ENCODE measurements around the gene KCNK3.

DNA sequence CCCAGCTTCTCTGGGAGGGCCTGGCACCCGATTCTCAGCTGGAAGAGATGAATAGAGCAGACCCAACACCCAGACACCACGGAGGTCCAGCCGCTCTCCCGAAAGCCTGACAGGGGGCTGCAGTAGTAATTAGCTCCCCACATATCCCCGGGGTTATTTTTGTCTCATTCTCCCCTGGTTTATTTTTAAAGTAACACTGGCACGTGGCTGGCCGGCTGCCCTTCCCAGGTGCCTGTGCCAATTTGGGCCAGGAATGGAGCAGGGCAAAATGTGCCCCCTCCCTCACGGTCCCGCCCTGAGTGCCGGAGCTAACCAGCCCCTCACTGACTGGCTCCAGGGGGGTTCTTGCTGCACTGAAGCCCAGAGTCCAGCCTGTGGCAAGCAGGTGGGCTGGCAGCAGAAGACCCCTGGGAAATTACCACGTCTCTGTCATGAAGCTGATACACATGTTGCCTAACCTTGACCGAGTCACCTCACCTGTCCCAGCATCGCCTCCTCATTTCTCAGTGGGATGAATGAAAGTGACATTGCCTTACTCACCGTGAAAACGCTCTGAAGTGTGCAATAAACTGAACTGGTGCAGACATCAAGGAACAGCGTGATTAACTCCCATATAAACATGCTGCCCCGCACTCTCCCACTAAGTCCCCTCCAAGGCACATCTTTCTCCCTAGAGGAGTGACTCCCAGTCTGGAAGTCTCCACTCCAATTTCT lies 18.4 kb downstream of the KCNK3 start:
- TF ChIP-seq, protein P1, sequence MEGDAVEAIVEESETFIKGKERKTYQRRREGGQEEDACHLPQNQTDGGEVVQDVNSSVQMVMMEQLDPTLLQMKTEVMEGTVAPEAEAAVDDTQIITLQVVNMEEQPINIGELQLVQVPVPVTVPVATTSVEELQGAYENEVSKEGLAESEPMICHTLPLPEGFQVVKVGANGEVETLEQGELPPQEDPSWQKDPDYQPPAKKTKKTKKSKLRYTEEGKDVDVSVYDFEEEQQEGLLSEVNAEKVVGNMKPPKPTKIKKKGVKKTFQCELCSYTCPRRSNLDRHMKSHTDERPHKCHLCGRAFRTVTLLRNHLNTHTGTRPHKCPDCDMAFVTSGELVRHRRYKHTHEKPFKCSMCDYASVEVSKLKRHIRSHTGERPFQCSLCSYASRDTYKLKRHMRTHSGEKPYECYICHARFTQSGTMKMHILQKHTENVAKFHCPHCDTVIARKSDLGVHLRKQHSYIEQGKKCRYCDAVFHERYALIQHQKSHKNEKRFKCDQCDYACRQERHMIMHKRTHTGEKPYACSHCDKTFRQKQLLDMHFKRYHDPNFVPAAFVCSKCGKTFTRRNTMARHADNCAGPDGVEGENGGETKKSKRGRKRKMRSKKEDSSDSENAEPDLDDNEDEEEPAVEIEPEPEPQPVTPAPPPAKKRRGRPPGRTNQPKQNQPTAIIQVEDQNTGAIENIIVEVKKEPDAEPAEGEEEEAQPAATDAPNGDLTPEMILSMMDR (conservative IDR thresholded peaks at IDR 0.05; ENCODE audit: low read length) = no peak
- no peak for TF ChIP-seq EZH2phosphoT487 (IDR thresholded peaks at IDR 0.05; ENCODE audit: borderline replicate concordance, low read depth, low read length)
